ENCODE measurements around the gene HNRNPA1.
"Not testable (repeated sequence)": the region's sequence is repeated elsewhere in the genome, so short reads cannot be mapped to it uniquely, and the experiment has no call there.

Gene HNRNPA1

DNA sequence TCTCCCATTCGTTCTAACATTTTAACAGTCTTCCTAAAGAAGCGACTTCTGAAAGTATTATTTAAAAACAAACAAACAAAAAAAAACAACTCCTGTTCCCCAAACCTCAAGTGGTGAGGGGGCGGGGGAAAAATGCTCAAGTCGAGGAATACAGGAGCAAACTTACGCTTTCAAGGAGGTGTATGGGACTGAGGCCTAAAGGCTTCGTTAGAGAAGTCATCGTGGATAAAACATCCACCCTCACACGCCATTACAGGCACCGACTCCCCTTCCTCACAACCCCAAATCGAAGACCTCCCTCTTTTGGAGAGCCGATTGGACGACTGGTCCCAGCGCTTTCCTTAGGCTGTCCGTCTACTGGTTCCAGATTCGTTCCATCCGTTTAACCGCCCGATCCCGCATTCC lies 1.3 kb upstream of the HNRNPA1 start:
- no peak for TF ChIP-seq CTCF (IDR thresholded peaks at IDR 0.05; ENCODE audit: insufficient read depth, low read length, missing control alignments)
- ChIA-PET CTCF (interaction anchor here (0.8 to 4.4 kb wide), 8 partner anchors 11 to 92 kb away, joined by 3 to 27 read pairs (median 6); partner anchors contain the start of gene COPZ1), POLR2A (interaction anchor here (0.7 to 3.1 kb wide), 13 partner anchors 12 to 263 kb away, joined by 3 to 33 read pairs (median 8); no protein-coding TSS in a partner anchor)
- H3K4me3 ChIP-seq (ENCODE audit: low read depth, low read length) = peak overlapping the region; percentile 79
- DNase-seq (ENCODE audit: low read depth, low spot score) = no peak

- ChIA-PET POLR2A (interaction anchor here (0.7 to 3.1 kb wide), 21 partner anchors 11 to 1694 kb away, joined by 3 to 33 read pairs (median 6); partner anchors contain the start of genes COPZ1, NFE2 and RAB5B), CTCF (interaction anchor here (0.8 to 4.4 kb wide), 11 partner anchors 12 to 91 kb away, joined by 3 to 27 read pairs (median 6); partner anchors contain the start of gene COPZ1)
- DNase-seq (ENCODE audit: low read depth, low spot score) = peak; percentile 99
- peak within 1 kb of the TSS; percentile 92 for H3K4me3 ChIP-seq (ENCODE audit: low read depth, low read length)
- no peak for TF ChIP-seq CTCF (IDR thresholded peaks at IDR 0.05; ENCODE audit: insufficient read depth, low read length, missing control alignments)
Measured at GRCh38 chr12:54279632-54280467, 676 bp upstream of the HNRNPA1 start, which contains the start of gene CBX5. CBX5 (minus strand) TSS chr12:54280122; CDS start chr12:54257650, 22,472 bp downstream.

DNA sequence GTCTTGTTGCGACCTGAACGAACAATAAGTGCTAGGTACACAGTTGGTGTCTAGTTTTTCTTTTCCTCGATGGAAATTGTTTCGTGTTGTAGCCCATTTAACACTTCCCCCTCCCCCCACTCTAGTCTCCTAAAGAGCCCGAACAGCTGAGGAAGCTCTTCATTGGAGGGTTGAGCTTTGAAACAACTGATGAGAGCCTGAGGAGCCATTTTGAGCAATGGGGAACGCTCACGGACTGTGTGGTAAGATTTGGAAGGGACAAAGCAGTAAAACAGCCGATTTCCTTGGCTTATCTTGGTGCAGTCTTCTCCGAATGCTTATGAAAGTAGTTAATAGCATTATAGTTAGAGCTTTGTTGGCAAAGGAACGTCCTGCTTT lies 724 bp downstream of the HNRNPA1 start:
- DNase-seq (ENCODE audit: low read depth, low spot score) = not testable (repeated sequence)

GRCh38 chr12:54281694-54282093 lies 1.2 kb downstream of the HNRNPA1 start:
- DNase-seq (ENCODE audit: low read depth, low spot score) = not testable (repeated sequence)
- ChIA-PET POLR2A (interaction anchor here (0.6 to 3.0 kb wide), 6 partner anchors 10 to 77 kb away, joined by 3 to 33 read pairs (median 6); partner anchors contain the start of gene NFE2), CTCF (interaction anchor here (0.8 to 4.4 kb wide), 11 partner anchors 12 to 296 kb away, joined by 3 to 27 read pairs (median 4); partner anchors contain the start of genes COPZ1 and HOXC10)
- peak overlapping the region; percentile 92 for H3K4me3 ChIP-seq (ENCODE audit: low read depth, low read length)

More for the DNA sequence above, 724 bp downstream of the HNRNPA1 start:
- ChIA-PET POLR2A (interaction anchor here (0.6 to 3.0 kb wide), 6 partner anchors 10 to 78 kb away, joined by 3 to 33 read pairs (median 6); partner anchors contain the start of gene NFE2), CTCF (interaction anchor here (0.8 to 4.4 kb wide), 11 partner anchors 12 to 296 kb away, joined by 3 to 27 read pairs (median 4); partner anchors contain the start of genes COPZ1 and HOXC10)
- H3K4me3 ChIP-seq (ENCODE audit: low read depth, low read length) = peak overlapping the region; percentile 92

- DNase-seq (ENCODE audit: low read depth, low spot score) = no peak
- H3K4me3 ChIP-seq (ENCODE audit: low read depth, low read length) = peak overlapping the region; percentile 92
- TF ChIP-seq CTCF (IDR thresholded peaks at IDR 0.05; ENCODE audit: insufficient read depth, low read length, missing control alignments) = no peak
- CTCF ChIA-PET = interaction anchor here (1.2 to 4.8 kb wide), 7 partner anchors 11 to 96 kb away, joined by 3 to 42 read pairs (median 9); no protein-coding TSS in a partner anchor
- POLR2A ChIA-PET = interaction anchor here (1.5 kb wide), 2 partner anchors 9 to 10 kb away, joined by 3 to 4 read pairs; no protein-coding TSS in a partner anchor
Measured at GRCh38 chr12:54282949-54283593, 2.5 kb downstream of the HNRNPA1 start.

- ChIA-PET POLR2A (interaction anchor here (1.5 kb wide), 2 partner anchors 8 to 9 kb away, joined by 3 to 4 read pairs; no protein-coding TSS in a partner anchor), CTCF (interaction anchor here (0.8 to 4.8 kb wide), 11 partner anchors 10 to 97 kb away, joined by 3 to 42 read pairs (median 5); partner anchors contain the start of gene COPZ1)
- not testable (repeated sequence) for DNase-seq (ENCODE audit: low read depth, low spot score)
- H3K4me3 ChIP-seq (ENCODE audit: low read depth, low read length) = peak overlapping the region; percentile 92
Measured at GRCh38 chr12:54284070-54284780, 3.7 kb downstream of the HNRNPA1 start.
